ENCODE measurements around the gene HIPK4. TPM values are rescaled to one million over a fixed set of nuclear protein-coding genes. Genes with fewer than 3 reads are reported as not detected.

Gene HIPK4
- polyA plus RNA-seq, 2 of the 4 experiments (the other 2 are of a cell fraction), result 0.18 to 0.25 TPM

DNA sequence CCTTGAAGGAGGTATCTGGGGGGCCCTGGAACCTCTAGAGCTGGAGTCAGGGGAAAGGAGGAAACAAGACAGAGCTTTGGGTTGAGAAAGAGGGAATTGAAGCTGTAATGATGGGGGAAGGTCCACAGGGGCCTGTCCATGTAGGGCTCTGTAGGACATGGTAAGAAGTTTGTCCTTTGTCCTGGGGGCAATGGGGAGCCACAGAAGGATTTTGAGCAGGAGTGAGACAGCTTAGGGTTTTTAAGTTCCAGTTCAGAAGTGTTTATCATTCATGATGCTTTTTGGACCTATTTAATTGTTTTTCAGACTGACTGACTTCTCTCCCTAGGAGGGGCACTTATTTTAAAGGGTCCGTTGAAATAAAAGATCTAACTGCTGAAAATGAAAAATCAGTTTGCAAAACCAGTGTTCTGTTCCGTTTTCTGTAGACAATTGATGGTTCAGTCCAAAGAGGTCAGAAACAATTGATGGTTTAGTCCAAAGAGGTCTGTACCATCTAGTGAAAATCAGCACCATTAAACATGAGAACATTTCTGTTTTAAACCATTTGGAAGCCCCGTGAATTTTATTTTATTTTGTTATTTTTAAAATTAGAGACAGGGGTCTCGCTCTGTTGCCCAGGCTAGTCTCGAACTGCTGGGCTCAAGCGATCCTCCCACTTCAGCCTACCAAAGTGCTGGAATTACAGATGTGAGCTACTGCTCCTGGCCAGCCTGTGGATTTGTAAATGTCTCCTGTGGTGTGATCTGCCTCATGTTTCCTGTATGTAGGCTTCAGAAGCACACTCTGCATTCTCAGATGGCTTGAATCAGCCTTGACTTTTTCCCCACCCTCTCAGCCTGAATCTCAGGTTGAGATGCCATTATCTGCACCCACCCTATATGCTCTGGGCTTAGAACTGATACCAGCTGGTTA, 33.0 kb downstream of the HIPK4 start:
- TF ChIP-seq HDAC2 (IDR thresholded peaks at IDR 0.05) (no peak), FOXS1 (CRISPR knock-in tag; IDR thresholded peaks at IDR 0.05) (no peak), RCOR1 (IDR thresholded peaks at IDR 0.05; ENCODE audit: low read depth, low read length) (no peak), POLR2AphosphoS2 (conservative IDR thresholded peaks at IDR 0.05; ENCODE audit: low read length) (no peak), CEBPB (IDR thresholded peaks at IDR 0.05) (no peak), PHF8 (IDR thresholded peaks at IDR 0.05; ENCODE audit: borderline replicate concordance, low read depth) (no peak), RFX5 (IDR thresholded peaks at IDR 0.05) (no peak), EHMT2 (IDR thresholded peaks at IDR 0.05; ENCODE audit: low read depth) (no peak), CBX2 (IDR thresholded peaks at IDR 0.05; ENCODE audit: borderline replicate concordance, low read depth) (no peak), FOSL2 (IDR thresholded peaks at IDR 0.05) (no peak), FOSL2 (CRISPR knock-in tag; IDR thresholded peaks at IDR 0.05) (no peak)
- TF ChIP-seq, protein P1, sequence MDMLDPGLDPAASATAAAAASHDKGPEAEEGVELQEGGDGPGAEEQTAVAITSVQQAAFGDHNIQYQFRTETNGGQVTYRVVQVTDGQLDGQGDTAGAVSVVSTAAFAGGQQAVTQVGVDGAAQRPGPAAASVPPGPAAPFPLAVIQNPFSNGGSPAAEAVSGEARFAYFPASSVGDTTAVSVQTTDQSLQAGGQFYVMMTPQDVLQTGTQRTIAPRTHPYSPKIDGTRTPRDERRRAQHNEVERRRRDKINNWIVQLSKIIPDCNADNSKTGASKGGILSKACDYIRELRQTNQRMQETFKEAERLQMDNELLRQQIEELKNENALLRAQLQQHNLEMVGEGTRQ (IDR thresholded peaks at IDR 0.05), result no peak
- TF ChIP-seq, protein P2, sequence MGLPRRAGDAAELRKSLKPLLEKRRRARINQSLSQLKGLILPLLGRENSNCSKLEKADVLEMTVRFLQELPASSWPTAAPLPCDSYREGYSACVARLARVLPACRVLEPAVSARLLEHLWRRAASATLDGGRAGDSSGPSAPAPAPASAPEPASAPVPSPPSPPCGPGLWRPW (IDR thresholded peaks at IDR 0.05), result no peak
- TF ChIP-seq, protein P3, sequence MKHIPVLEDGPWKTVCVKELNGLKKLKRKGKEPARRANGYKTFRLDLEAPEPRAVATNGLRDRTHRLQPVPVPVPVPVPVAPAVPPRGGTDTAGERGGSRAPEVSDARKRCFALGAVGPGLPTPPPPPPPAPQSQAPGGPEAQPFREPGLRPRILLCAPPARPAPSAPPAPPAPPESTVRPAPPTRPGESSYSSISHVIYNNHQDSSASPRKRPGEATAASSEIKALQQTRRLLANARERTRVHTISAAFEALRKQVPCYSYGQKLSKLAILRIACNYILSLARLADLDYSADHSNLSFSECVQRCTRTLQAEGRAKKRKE (CRISPR knock-in tag; IDR thresholded peaks at IDR 0.05; ENCODE audit: low read depth), result no peak
- Histone ChIP-seq H3K4me1 (no peaks in the 10 kb centered on the region), H3K27ac (no peak overlapping the region), H3K4me2 (no peak overlapping the region), H3K4me3 (no peak overlapping the region), H3K9me3 (no peaks in the 10 kb centered on the region)
- ChIA-PET CTCF (interaction anchor here (0.5 to 2.5 kb wide), 13 partner anchors 9 to 277 kb away, joined by 3 to 11 read pairs (median 4); partner anchors contain the start of gene SERTAD1), POLR2A (no interaction called here)
- DNase-seq (ENCODE audit: low read depth in 1 of 2, low spot score in 1 of 2) (no peak), ATAC-seq (no peak), FAIRE-seq (no peak)
- 83% methylated on average over 6 of the region's 6 CpGs for WGBS (ENCODE audit: missing lambda C conversion rate)

DNA sequence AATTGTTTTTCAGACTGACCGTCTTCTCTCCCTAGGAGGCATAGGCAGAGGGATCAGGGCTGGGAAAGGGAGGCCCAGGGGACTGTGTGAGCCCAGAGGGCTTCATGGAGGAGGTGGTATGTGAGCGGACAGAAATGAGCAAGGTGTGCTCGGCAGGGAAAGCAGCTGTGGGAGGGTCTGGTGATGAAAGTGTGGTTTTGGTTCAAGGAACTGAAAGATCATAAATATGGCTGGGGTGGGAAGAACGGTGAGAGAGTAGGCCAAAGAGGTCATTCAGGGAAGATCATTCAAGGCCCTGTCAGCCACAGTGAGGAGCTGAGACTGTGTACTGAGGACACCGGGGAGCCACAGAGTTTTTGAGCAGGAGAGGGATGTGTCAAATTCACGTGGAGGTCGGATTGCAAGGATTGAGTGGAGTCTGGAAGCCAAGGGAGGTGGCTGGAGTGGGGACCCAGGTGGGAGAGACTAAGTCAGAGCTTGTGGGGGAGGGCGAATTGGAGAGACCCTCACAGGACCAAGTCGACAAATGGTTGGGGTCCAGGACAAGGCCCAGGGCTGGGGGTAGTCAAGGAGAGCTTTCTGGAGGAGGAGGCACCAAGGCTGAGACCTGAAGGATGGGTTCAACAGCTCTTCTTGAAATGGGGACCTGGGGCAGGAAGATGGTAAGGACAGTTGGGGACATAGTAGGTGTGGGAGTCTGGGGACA, 33.9 kb downstream of the HIPK4 start:
- ChIA-PET POLR2A (interaction anchor here (1.1 kb wide), 1 partner anchor 10 kb away, joined by 5 read pairs; no protein-coding TSS in a partner anchor), CTCF (interaction anchor here (0.5 to 2.5 kb wide), 14 partner anchors 9 to 278 kb away, joined by 3 to 11 read pairs (median 3); partner anchors contain the start of gene SERTAD1)
- DNase-seq (ENCODE audit: low read depth in 1 of 2, low spot score in 1 of 2) (no peak), FAIRE-seq (no peak), ATAC-seq (no peak)
- Histone ChIP-seq H3K9me3 (no peaks in the 10 kb centered on the region), H3K27ac (no peak overlapping the region), H3K4me1 (no peaks in the 10 kb centered on the region), H3K4me3 (no peak overlapping the region), H3K4me2 (no peak overlapping the region)
- TF ChIP-seq, protein P4, sequence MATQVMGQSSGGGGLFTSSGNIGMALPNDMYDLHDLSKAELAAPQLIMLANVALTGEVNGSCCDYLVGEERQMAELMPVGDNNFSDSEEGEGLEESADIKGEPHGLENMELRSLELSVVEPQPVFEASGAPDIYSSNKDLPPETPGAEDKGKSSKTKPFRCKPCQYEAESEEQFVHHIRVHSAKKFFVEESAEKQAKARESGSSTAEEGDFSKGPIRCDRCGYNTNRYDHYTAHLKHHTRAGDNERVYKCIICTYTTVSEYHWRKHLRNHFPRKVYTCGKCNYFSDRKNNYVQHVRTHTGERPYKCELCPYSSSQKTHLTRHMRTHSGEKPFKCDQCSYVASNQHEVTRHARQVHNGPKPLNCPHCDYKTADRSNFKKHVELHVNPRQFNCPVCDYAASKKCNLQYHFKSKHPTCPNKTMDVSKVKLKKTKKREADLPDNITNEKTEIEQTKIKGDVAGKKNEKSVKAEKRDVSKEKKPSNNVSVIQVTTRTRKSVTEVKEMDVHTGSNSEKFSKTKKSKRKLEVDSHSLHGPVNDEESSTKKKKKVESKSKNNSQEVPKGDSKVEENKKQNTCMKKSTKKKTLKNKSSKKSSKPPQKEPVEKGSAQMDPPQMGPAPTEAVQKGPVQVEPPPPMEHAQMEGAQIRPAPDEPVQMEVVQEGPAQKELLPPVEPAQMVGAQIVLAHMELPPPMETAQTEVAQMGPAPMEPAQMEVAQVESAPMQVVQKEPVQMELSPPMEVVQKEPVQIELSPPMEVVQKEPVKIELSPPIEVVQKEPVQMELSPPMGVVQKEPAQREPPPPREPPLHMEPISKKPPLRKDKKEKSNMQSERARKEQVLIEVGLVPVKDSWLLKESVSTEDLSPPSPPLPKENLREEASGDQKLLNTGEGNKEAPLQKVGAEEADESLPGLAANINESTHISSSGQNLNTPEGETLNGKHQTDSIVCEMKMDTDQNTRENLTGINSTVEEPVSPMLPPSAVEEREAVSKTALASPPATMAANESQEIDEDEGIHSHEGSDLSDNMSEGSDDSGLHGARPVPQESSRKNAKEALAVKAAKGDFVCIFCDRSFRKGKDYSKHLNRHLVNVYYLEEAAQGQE (IDR thresholded peaks at IDR 0.05), result no peak
- TF ChIP-seq ZFP36 (IDR thresholded peaks at IDR 0.05; ENCODE audit: borderline replicate concordance, partially characterized antibody), result peak; percentile 38
- WGBS (ENCODE audit: missing lambda C conversion rate), result 77% methylated on average over 9 of the region's 9 CpGs
